Muscle of leg (tissue), 16 donors: ENCODE data around the gene HADH. TPM values are rescaled to one million over a fixed set of nuclear protein-coding genes. Genes with fewer than 3 reads are reported as not detected.
"Not testable (repeated sequence)": the region's sequence is repeated elsewhere in the genome, so short reads cannot be mapped to it uniquely, and the experiment has no call there.

Experiments used
- DNase-seq: peaks from one replicate; pipeline ENCODE4 v3.0.0; 2013
- H3K27ac ChIP-seq: one replicate; pipeline ENCODE4 v1.5.1; 2013; ENCODE audit warnings: mild to moderate bottlenecking, low read length, control low read depth
- H3K27me3 ChIP-seq: one replicate; pipeline ENCODE4 v1.6.1; 2013; ENCODE audit warnings: low read length; ENCODE audit not compliant: control insufficient read depth, insufficient read depth
- H3K36me3 ChIP-seq: one replicate; pipeline ENCODE4 v1.6.1; 2013; ENCODE audit warnings: low read length; ENCODE audit not compliant: control insufficient read depth, insufficient read depth
- H3K4me1 ChIP-seq: one replicate; pipeline ENCODE4 v1.6.1; 2013; ENCODE audit warnings: low read length; ENCODE audit not compliant: control insufficient read depth, insufficient read depth
- H3K4me3 ChIP-seq: one replicate; pipeline ENCODE4 v1.5.1; 2013; ENCODE audit warnings: low read length, control low read depth
- H3K9me3 ChIP-seq: replicated peaks from 2 replicates; pipeline ENCODE4 v1.6.1; 2013; ENCODE audit warnings: low read depth, low read length; ENCODE audit not compliant: control insufficient read depth
- WGBS: methylation state at CpG from one replicate; pipeline ENCODE4 v1.1.5; 2013; ENCODE audit warnings: missing lambda C conversion rate; ENCODE audit not compliant: insufficient coverage; 5-methylcytosine and 5-hydroxymethylcytosine counted together
- long read RNA-seq, 11 donors: transcript quantifications; one replicate each; lab custom pipeline, GENCODE V29; 2026
- polyA plus RNA-seq, 8 donors: library from polyadenylated mRNA; unstranded; fragments of 120-200 nt; gene quantifications; one replicate each; pipeline versions ENCODE4 v1.2.1 to v1.2.3, GENCODE V29; 2013; ENCODE audit warnings: inconsistent platforms in 1 of 8, low replicate concordance in 1 of 8; ENCODE audit not compliant: insufficient read length in 8 of 8, insufficient read depth in 1 of 8
- total RNA-seq: library from RNA; stranded (reverse); fragments of 120-200 nt; gene quantifications from one replicate; pipeline ENCODE4 v1.2.4, GENCODE V29; 2013

HADH gene
- total RNA-seq: 27.3 TPM
- polyA plus RNA-seq: 100 to 1,000 TPM in 6 of 8 donors, 10 to 100 TPM in 2; 81.2 to 121 (median 105) TPM
- long read RNA-seq, donor 1, transcript HADH-201 (8 exons, 1,912 nt): major isoform, 21 of 21 reads
- long read RNA-seq, donor 1, partial matches to known transcripts: 0 of 21 reads
- long read RNA-seq, donor 1, other reads (novel, unspliced or antisense): 0 of 21 reads
- long read RNA-seq, donor 2, partial matches to known transcripts: 0 of 3 reads
- long read RNA-seq, donor 2, other reads (novel, unspliced or antisense): 0 of 3 reads
- long read RNA-seq, donor 3, full-length matches to known transcripts: 43 of 43 reads
- long read RNA-seq, donor 3, partial matches to known transcripts: 0 of 43 reads
- long read RNA-seq, donor 3, other reads (novel, unspliced or antisense): 0 of 43 reads
- long read RNA-seq, donor 4, full-length matches to known transcripts: 21 of 30 reads
- long read RNA-seq, donor 4, partial matches to known transcripts: 9 of 30 reads
- long read RNA-seq, donor 4, other reads (novel, unspliced or antisense): 0 of 30 reads
- long read RNA-seq, donor 5, full-length matches to known transcripts: 64 of 77 reads
- long read RNA-seq, donor 5, partial matches to known transcripts: 6 of 77 reads
- long read RNA-seq, donor 5, other reads (novel, unspliced or antisense): 7 of 77 reads
- long read RNA-seq, donor 6, full-length matches to known transcripts: 72 of 94 reads
- long read RNA-seq, donor 6, partial matches to known transcripts: 10 of 94 reads
- long read RNA-seq, donor 6, other reads (novel, unspliced or antisense): 12 of 94 reads
- long read RNA-seq, donor 7, full-length matches to known transcripts: 47 of 47 reads
- long read RNA-seq, donor 7, partial matches to known transcripts: 0 of 47 reads
- long read RNA-seq, donor 7, other reads (novel, unspliced or antisense): 0 of 47 reads
- long read RNA-seq, donor 8, transcript HADH-201 (8 exons, 1,912 nt): major isoform, 28 of 31 reads
- long read RNA-seq, donor 8, partial matches to known transcripts: 0 of 31 reads
- long read RNA-seq, donor 8, other reads (novel, unspliced or antisense): 0 of 31 reads
- long read RNA-seq, donor 9, full-length matches to known transcripts: 25 of 25 reads
- long read RNA-seq, donor 9, partial matches to known transcripts: 0 of 25 reads
- long read RNA-seq, donor 9, other reads (novel, unspliced or antisense): 0 of 25 reads
- long read RNA-seq, donor 10, full-length matches to known transcripts: 45 of 78 reads
- long read RNA-seq, donor 10, partial matches to known transcripts: 26 of 78 reads
- long read RNA-seq, donor 10, other reads (novel, unspliced or antisense): 7 of 78 reads
- long read RNA-seq, donor 11, full-length matches to known transcripts: 32 of 32 reads
- long read RNA-seq, donor 11, partial matches to known transcripts: 0 of 32 reads
- long read RNA-seq, donor 11, other reads (novel, unspliced or antisense): 0 of 32 reads

GRCh38 chr4:107989537-107990386 is at the start of gene HADH:
Gene HADH (plus strand): TSS chr4:107989889. CDS start chr4:107989933, 44 bp downstream.
- Histone ChIP-seq H3K36me3 (no peaks in the 10 kb centered on the region), H3K27ac (peak within 1 kb of the TSS; percentile 84), H3K4me1 (peaks cover 10% of the 10 kb centered on the region), H3K9me3 (no peaks in the 10 kb centered on the region), H3K4me3 (peak within 1 kb of the TSS; percentile 84), H3K27me3 (no peaks in the 10 kb centered on the region)
- peak; percentile 97 for DNase-seq
- WGBS: under 1% methylated on average over 76 of the region's 78 CpGs

GRCh38 chr4:107945809-107946208 is 43.9 kb upstream of the HADH start:
- H3K36me3 ChIP-seq: peaks cover 19% of the 10 kb centered on the region

GRCh38 chr4:107950746-107951540 is 38.7 kb upstream of the HADH start:
- no CpG with 5 or more reads among the region's 2 CpGs for WGBS
- Histone ChIP-seq H3K27ac (no peak overlapping the region), H3K4me1 (no peaks in the 10 kb centered on the region), H3K4me3 (no peak overlapping the region), H3K9me3 (no peaks in the 10 kb centered on the region), H3K27me3 (no peaks in the 10 kb centered on the region), H3K36me3 (peaks cover 15% of the 10 kb centered on the region)
- no peak for DNase-seq

More at GRCh38 chr4:107945809-107946208, 43.9 kb upstream of the HADH start:
- Histone ChIP-seq H3K9me3 (peaks cover 4% of the 10 kb centered on the region), H3K27me3 (no peaks in the 10 kb centered on the region), H3K4me3 (no peak overlapping the region), H3K27ac (no peak overlapping the region), H3K4me1 (no peaks in the 10 kb centered on the region)
- DNase-seq: no peak
- 100% methylated on average over 2 of the region's 3 CpGs for WGBS

GRCh38 chr4:107951551-107951950 is 38.1 kb upstream of the HADH start:
- peaks cover 15% of the 10 kb centered on the region for H3K36me3 ChIP-seq
- H3K4me1 ChIP-seq: no peaks in the 10 kb centered on the region
- H3K4me3 ChIP-seq: no peak overlapping the region
- no peak overlapping the region for H3K27ac ChIP-seq
- no peaks in the 10 kb centered on the region for H3K27me3 ChIP-seq
- no peak for DNase-seq
- H3K9me3 ChIP-seq: no peaks in the 10 kb centered on the region

- no peaks in the 10 kb centered on the region for H3K4me1 ChIP-seq
- no peak overlapping the region for H3K4me3 ChIP-seq
- no peaks in the 10 kb centered on the region for H3K36me3 ChIP-seq
- no peak overlapping the region for H3K27ac ChIP-seq
- WGBS: no CpG with 5 or more reads among the region's 1 CpG
- no peak for DNase-seq
- H3K9me3 ChIP-seq: peaks cover 2% of the 10 kb centered on the region
- H3K27me3 ChIP-seq: no peaks in the 10 kb centered on the region
Observed at GRCh38 chr4:107956011-107956410, 33.7 kb upstream of the HADH start.

GRCh38 chr4:107966903-107967302 is 22.8 kb upstream of the HADH start:
- no peaks in the 10 kb centered on the region for H3K4me1 ChIP-seq
- no peak overlapping the region for H3K27ac ChIP-seq
- no peak overlapping the region for H3K4me3 ChIP-seq
- H3K9me3 ChIP-seq: no peaks in the 10 kb centered on the region
- no peaks in the 10 kb centered on the region for H3K36me3 ChIP-seq
- 47% methylated on average over 3 of the region's 4 CpGs for WGBS
- no peak for DNase-seq
- H3K27me3 ChIP-seq: no peaks in the 10 kb centered on the region

- DNase-seq, H3K27ac ChIP-seq, H3K4me3 ChIP-seq, H3K36me3 ChIP-seq, H3K4me1 ChIP-seq, H3K9me3 ChIP-seq, H3K27me3 ChIP-seq: not testable (repeated sequence)
Observed at GRCh38 chr4:107967519-107967918, 22.2 kb upstream of the HADH start.

- H3K27me3 ChIP-seq, H3K4me1 ChIP-seq, H3K4me3 ChIP-seq, H3K36me3 ChIP-seq, H3K9me3 ChIP-seq, H3K27ac ChIP-seq, DNase-seq: not testable (repeated sequence)
- no CpG with 5 or more reads among the region's 1 CpG for WGBS
Observed at GRCh38 chr4:107967921-107968320, 21.8 kb upstream of the HADH start.
